GM20431 (cell line): ENCODE data around the gene ZNF599.
"Not testable (repeated sequence)": the region's sequence is repeated elsewhere in the genome, so short reads cannot be mapped to it uniquely, and the experiment has no call there.

Experiments
- in situ Hi-C: fragments of 300-500 bp; cut with MseI, MboI; formaldehyde crosslinking; loops from one replicate; pipeline ENCODE4 v1.15.0; 2020; ENCODE audit warnings: low sequenced_read_pairs; ENCODE audit not compliant: unreplicated experiment

The ZNF599 gene

DNA sequence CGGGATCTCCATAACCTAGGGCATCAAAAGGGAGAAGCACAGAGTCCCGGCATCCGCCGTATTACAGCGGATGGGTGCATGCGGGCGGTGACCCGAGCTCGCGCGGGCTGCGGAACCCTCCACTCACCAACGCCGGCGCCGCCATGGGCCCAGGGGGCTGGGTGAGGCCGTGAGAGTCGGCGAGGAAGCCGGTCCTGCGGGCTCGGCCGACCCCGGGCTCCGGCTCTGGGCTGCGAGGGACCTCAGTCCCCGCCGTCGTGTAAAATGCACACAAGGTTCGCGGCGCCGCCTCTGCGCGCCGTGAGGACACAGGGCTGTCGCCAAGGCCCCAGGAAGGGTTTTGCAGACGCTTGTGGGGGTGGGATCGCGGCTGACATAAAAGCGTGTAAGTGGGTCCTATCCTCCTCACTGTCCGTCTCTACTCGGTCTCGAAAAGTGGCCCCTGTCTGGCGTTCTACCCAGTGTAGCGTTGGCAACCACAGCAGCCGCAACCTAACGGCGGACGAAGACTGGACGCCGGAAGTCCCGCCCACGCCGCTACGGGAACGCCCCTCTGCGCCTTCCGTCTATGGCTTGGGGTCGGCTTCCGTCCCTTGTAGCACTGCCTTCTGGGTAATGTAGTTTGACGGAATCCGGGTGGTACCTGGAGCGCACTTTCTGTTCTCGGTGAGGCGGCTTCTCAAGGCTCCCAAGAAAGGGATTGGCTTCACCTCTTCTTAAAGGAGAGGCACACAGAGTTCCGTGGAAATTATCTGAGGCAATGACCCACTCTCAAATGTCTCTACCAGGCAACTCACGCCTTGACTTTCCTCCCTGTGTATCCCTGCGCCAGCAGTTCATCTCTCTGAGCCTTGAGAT, at the start of gene ZNF599:
TSS of gene ZNF599 (minus strand) at position 519 of the 858 bp plus-strand sequence. CDS start at position 145, 374 bp downstream.
- in situ Hi-C loops = no loop called here

DNA sequence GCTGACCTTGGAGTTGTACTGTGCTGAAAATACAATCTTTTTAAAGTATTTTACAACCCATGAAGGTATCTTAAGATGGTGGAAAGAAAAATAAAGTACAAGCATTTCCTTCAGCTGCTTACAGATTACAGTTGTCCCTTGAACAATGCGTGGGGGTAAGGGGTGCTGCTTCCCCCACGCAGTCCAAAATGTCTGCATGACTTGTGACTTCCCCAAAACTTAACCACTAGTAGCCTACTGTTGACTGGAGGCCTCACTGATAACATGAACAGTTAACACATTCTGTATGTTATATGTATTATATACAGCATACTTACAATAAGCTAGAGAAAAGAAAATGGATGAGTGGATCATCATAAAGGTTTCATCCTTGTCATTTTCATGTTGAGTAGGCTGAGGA, 45.3 kb upstream of the ZNF599 start:
- in situ Hi-C loops = no loop called here

DNA sequence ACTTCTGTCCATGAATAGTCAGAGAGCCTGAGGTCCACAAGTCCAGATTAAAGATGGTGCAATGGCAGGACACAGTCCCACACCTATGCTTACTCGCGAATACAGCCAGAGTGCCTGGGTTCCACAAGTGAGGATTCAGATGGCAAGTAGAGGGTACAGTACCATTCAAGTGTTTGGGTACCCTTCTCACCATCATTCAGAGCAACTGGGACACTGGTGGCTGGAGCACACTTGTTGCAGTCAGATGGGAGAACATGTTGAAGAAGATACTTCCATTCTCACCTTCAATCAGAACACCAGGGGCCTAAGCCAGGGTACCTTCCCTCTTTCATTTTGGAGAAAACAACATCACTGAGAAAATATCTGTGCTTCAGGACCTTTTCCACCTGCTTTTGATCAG, 43.7 kb upstream of the ZNF599 start:
- in situ Hi-C loops = no loop called here

DNA sequence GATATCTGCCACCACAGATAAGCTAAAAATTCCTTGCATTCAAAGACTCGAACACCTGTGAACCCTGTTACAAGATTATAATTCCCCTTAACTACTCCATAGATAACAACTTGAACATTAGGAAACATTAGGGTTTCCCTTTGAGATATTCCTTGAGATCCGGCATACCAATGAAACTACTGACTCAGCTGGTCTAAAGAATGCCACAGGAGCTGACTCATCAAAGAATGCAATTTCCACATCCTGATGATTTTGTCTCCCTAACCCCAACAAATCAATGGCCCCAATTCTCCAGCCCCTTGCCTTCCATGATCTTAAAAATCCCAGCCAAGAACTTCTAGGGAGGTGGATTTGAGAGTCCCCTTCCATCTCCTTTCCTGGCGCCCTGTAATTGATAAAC, 35.6 kb upstream of the ZNF599 start:
- in situ Hi-C loops = no loop called here

DNA sequence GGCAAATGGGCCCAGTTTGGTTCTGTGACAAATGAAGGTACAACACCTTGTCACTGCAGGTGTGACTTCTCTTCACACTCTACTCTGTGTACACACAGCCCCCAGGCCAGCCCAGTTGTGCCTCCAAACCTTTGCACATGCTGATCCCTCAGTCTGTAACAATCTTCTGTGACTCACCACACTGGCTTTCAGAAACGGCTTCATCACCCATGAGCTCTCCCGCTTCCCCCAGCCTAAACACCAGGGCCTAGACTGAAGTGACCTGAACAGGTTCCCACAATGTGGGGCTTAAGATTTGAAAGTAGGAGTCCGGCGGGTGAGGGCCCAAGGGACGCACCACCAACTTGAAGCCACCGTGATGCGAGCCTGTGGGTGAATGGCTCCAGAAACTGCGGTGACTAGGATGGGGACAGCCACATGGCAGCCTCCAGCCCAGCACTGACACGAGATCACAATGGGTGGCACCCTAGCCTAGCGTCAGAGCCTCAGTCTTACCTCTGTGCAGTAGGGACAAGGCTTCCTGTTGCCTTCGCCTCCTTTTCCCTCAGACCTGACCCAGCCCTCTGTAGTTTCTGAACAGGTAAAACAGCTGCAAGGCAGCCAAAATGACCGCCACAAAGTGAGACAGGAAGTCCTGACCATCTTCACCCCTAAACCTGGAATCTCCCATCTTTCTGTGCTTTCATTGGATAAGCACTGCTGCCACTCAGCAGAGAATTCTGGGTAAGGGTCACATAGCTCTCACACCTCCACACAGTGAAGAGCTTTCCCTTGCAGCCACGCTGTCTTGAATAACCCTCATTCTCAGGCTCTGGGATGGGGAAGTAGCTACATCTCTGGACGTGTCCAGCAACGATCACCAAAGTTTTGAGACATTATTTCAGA, 34.2 kb upstream of the ZNF599 start:
- in situ Hi-C loops = no loop called here

DNA sequence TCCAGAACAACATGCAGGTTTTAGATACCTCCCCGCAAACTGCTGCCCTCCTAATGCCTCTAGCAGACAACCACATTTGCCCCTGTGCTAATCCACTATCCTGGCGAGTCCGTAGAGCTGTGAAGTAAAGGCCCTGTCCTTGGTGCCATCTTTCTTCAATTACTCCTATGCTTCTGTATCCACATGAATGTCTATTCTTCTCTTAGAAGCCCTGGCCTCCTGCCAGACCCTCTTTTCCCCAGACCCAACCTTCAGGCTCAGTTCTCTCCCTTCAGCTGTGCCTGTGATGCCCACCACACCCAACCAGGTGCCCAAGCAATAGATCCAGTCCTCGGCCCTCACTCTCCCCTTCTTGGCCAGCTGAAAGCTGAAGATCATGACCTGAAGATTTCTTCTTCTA, 31.1 kb upstream of the ZNF599 start:
- in situ Hi-C loops = no loop called here

DNA sequence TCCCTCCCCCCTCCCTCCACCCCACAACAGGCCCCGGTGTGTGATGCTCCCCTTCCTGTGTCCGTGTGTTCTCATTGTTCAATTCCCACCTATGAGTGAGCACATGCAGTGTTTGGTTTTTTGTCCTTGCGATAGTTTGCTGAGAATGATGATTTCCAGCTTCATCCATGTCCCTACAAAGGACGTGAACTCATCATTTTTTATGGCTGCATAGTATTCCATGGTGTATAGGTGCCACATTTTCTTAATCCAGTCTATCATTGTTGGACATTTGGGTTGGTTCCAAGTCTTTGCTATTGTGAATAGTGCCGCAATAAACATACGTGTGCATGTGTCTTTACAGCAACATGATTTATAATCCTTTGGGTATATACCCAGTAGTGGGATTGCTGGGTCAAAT, 23.9 kb upstream of the ZNF599 start:
- in situ Hi-C loops = not testable (repeated sequence)

DNA sequence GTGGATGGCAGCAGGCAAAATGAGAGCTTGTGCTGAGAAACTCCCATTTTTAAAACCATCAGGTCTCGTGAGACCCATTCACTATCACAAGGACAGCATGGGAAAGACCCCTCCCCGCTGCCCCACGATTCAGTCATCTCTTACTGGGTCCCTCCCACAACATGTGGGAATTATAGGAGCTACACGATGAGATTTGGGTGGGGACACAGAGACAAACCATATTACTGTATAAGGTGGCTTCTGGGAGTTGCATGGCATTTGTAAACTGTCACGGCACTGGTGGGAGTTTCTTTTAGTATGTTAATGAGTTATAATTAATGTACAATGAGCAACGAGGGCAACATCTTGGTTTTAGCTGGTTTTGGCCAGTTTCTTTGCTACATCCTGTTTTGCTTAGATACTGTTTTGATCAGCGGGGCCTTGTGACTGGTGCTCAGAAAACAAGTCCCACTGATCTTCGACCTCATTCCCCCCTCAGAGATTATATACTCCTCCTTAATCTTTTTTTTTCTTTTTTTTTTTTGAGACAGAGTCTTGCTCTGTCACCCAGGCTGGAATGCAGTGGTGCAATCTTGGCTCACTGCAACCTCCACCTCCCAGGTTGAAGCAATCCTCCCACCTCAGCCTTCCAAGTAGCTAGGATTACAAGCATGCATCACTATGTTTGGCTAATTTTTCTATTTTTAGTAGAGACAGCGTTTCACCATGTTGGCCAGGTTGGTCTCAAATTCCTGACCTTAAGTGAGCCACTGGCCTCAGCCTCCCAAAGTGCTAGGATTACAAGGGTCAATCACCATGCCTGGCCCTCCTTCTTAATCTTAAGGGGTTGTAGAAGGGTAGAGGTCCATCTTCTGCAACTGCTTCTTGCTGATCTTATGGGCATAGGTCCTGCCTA, 21.3 kb upstream of the ZNF599 start:
- in situ Hi-C loops = no loop called here

DNA sequence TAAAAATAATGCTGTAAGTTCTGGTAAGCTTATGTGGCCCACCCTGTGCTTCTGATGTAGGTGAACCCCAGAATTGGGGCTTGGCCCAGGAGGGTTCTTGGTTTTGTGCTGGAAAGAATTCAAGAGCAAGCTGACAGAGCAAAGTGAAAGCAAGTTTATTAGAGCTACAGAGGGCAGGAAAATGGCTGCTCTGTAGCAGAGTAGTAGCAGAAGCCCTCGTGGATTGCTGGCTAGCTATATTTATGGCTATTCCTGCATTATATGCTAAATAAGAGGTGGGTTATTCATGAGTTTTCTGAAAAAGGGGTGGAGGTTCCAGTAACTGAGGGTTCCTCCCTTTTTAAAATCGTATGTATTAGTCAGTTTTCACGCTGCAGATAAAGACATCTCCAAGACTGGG, 20.6 kb upstream of the ZNF599 start:
- in situ Hi-C loops = no loop called here

DNA sequence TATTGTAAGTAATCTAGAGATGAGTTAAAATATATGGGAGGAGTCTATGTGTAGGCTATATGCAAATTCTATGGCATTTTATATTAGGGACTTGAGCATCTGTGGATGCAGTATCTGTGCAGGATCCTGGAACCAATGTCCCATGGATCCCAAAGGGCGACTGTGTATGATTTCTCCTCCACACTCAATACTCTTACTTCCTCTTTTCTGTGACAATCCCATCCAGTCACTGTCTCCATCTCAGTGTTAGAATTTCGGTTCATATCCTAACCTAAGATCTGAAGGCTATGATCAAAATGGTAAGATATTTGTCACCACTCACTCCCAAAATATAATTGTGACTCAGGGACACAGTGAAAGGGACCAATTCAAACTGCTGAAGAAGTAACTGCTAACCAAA, 15.1 kb upstream of the ZNF599 start:
- in situ Hi-C loops = no loop called here

DNA sequence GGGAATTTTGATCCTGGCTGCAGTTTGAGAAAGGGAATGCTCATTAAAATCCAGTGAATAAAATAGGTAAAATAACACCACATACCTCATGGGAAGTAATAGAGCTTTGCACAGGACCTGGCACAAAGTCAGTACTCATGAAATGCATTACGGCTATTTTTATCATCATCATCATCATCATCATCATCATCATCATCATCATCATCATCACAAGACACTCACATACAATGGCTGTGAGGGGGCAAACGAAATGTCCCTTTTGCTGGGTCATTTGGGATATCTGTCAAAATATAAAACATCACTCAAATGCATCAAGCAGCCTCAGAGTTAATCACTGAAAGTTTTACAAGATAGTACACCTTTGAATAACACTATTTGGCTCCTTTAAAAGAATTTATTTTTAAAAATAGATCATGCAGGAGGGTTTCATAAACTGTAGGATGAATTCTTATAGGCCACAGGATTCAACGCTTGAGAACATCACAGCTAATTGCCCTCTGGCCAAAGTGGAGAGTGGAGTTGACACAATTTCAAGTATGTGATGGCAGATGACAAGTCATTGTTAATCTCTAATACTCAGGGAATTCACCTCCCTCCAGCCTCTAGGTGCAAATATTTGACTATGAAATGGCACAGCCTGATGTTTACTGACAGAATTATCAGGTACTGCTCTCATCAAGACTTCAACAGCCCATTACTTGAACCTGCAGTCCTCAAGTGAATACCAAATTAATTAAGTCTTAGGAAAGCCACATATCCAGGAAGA, 14.2 kb upstream of the ZNF599 start:
- in situ Hi-C loops = no loop called here

DNA sequence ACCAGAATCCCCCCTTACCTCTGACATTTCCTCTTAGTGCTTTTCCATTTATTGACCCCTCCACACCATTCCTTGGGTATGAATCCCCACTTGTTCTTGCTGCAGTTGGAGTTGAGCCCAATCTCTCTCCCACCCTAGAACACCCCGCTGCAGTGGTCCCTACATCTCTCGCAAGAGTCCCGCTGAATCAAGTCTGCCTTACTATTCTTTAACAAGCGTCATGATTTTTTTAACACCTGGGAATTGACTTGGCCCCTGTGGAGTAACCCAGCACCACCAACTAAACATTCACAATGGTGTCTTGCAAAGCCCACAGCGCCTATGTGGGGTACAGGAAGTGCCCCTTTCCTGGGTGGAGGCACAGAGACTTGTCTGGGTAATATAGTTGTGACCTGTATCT, 13.2 kb upstream of the ZNF599 start:
- in situ Hi-C loops = no loop called here

DNA sequence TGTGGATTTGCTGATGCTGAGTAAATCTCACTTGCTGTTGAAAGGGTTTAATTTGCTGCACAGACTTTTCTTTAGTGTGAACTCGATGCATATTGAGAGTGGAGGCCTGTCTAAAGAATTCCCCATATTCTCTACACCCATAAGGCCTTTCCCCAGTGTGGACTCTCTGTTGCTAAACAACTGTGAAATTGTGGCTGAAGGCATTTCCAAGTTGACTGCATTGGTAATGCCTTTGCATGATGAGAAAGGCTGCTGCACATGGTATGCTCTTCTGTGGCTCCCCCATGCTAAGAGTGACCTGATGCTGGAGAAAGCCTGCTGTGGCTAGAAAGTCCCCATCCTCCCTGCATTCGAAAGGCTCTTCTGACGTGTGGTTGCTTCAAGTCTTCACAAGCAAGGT, 6.6 kb upstream of the ZNF599 start:
- in situ Hi-C loops = no loop called here

DNA sequence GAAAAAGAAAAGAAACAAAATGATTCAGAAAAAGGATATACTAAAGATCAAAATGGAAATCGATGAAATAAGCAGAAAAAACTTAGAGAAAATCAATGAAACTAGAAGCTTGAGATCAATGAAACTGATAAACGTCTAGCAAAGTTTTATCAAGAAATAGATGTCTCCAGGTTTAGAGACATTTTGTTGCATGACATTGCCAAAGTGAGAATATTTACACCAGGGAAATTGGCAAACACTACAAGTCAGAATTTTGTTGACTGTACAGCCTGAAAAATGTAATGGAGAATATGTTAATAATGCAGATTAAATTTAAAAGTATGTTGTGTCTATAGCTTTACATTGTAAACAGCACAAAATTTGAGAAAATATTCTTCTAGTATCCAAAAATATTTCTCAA, 5.3 kb upstream of the ZNF599 start:
- in situ Hi-C loops = no loop called here

DNA sequence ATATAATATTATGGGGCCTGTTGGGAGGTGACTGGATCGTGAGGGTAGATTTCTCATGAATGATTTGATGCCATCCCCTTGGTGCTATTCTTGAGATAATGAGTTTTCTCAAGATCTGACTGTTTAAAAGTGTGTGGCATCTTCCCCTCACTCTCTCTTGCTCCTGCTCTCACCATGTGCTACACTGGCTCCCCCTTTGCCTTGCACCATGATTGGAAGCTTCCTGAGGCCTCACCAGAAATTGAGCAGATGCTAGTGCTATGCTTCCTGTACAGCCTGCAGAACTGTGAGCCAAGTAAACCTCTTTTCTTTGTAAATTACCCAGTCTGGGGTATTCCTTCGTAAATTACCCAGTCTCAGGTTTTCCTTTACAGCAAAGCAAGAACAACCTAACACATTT, 1.8 kb upstream of the ZNF599 start:
- in situ Hi-C loops = no loop called here

DNA sequence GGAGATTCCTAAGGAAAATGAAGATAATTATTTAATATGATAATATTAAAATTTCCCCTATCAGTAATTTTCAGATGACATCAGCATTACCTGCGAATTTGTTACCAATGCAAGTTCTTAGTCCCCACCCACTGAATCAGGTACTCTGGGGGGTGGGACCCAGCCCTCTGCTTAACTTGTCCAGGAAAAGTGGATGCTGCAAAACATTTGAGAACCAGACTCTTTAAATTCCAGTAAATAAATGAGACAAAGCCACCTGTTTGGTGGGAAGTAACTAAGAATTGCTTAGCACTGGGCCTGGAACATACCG, 495 bp upstream of the ZNF599 start:
- in situ Hi-C loops = no loop called here

DNA sequence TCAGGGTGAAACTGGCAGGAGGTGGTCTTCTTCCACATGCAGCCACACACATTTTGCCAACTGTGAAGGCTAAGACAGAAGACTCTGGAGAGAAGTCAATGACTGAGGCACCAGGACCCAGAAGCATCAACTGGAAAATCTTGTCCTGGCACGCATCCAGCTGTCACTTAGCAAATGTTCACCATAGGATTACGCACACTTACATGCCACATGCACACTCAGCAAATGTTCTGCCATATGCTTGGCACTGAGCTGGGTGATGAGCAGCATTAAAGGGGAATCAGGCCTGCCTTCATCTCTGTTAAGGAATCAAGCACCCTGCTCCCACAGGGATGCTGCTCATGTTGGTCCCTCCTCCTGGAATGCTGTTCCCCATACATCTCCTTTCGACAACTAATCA, 5.1 kb downstream of the ZNF599 start:
- in situ Hi-C loops = no loop called here

DNA sequence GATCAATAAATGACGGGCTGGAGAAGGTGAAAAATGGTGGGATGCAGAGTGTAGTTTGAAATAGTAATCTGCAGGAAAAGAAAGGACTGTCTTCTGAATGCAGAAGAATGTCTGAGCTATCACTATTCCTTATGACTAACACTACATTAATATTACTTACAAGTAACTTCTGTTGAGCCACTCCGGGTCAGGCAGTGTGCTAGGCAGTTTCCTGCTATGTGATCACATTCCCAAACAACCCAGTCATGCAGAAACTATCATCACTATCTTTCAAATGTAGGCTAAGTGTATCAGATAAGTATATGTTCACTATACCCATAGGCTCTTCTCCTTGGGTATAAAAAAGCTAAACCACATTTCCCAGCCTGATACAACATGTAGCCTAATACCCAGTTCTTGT, 6.6 kb downstream of the ZNF599 start:
- in situ Hi-C loops = no loop called here

DNA sequence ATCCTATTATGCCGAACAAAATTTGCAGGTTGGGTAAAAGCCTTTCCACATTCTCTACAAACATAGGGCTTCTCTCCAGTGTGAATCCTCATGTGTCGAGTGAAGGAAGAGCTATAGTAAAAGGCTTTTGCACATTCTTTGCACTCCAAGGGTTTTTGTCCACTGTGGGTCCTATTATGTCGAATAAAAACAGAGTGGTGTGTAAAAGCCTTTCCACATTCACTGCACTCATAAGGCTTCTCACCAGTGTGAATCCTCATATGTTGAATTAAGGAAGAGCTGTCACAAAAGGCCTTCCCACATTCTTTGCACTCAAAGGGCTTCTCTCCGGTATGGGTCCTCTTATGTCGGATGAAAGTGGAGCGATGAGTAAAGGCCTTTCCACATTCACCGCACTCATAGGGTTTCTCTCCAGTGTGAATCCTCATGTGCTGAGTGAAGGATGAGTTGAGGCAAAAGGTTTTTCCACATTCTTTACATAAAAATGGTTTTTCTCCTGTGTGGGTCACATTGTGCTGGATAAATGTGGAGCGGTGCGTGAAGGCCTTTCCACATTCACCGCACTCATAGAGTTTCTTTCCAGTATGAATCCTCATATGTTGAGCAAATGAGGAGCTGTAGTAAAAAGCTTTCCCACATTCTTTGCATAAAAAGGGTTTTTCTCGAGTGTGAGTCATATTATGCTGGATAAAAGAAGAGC, 13.6 kb downstream of the ZNF599 start:
- in situ Hi-C loops = no loop called here
